Activated T-helper 9 cell treated with anti-CD3 and anti-CD28 coated beads, Interleukin-2, amount 50 U/mL, for 16 hours (primary cell): ENCODE measurements around the gene PHACTR2.

ENCODE experiments used
- DNase-seq: peaks from one replicate; pipeline ENCODE4 v3.0.0-alpha.2; 2020; ENCODE audit warnings: low read depth

PHACTR2 gene

DNA sequence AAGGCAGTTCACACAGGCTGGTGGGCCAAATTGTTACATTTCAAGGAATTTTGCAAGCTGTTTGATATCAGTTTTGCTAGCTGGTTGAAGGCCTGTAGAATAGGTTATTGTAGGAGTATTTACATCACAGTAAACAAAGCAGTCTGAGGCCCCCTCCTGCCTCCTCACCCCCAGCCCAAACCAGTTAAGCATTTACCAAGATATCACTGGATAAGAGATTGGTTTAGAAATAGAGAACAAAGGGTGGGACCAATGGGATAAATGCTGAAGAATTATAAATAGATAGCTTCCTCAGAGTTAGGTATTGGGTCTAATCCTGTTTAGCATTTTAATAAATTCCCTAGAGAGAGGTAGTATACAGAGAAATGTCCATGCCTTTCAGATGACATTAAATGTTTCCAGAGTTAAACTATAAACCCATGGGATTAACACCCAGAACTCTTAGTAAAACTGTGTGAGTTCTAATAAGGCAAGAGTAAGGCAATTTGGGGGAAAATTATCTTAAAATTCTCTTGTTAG is 2.3 kb upstream of the PHACTR2 start:
- DNase-seq, result no peak

DNA sequence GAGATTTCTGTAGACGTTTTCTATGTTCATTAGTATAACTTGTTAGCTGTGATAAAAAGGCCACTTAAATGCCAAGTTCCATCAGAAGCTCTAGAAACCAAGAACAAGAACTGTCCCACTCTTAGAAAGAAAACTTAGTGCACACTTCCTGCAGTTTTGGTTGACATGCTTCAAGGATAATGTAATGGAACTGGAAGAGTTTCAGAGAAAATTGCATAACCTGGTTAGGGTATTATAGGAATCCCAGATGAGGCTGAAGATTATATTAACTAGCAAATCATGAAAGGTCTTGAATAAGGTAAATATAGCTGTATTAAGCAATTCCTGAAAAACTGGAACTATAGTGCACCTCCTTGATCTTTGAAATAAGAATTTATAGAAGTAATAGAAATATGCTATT is 1.8 kb upstream of the PHACTR2 start:
- no peak for DNase-seq

DNA sequence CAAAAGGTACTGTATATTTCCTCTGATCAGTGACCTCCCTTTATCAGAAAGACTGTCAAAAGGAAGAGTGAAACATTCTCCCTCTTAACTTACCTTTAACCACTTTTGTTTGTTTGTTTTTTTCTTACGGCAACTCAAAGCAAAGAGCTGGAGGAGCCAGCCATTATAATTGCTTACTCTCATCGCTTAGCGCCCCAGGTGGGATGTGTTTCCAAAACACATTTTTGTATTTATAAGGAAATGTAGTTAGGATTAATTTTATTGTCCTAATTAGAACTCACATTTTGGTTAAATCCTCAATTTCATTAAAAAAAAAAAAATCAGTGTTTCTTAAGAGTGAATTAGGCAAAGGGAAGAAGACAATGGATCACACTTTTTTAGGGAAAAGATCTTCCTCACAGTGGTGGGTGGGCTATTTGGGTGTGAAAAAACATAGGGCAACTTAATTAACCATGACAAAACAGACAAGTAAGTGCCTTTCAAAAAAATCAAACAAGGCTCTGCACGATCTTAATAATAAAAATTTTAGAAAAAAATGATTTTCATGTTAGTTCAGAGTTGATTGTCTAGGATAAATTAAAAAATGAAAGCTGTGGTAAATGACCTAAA is 1.2 kb upstream of the PHACTR2 start:
- DNase-seq, result no peak

DNA sequence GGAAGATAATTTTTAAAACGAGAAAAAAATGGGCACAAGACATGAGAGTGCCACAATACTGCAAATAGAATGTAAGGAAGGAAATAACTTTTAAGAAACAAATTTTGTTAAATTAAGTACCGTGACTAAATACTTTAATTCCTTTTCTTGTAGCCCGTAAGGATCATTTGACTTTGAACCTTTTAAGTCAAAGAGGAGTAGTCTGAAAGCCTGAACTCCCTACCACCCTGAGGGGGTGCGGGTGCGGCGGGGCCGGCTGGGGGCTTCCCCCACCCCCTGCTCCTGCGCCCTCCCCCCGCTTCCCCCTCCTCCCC is 231 bp upstream of the PHACTR2 start:
- no peak for DNase-seq

DNA sequence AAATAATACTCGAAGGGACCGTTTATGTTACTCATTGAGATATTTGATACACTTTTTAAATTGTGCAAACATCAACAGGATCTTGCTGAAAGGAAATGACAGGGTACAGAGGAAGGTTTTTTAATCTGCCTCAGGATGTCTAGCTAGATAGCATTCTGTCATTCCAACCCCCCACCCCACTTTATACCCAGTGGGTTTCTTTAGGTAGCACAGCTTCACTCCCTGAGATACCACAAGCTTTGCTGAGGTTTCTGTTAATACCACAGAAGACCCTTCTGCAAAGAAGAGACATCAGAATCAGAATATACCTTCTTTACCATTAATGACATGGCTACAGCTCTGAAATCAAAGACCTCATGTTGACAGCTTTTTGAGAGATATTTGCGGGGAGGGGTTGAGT is 1.3 kb downstream of the PHACTR2 start:
- DNase-seq, result no peak

DNA sequence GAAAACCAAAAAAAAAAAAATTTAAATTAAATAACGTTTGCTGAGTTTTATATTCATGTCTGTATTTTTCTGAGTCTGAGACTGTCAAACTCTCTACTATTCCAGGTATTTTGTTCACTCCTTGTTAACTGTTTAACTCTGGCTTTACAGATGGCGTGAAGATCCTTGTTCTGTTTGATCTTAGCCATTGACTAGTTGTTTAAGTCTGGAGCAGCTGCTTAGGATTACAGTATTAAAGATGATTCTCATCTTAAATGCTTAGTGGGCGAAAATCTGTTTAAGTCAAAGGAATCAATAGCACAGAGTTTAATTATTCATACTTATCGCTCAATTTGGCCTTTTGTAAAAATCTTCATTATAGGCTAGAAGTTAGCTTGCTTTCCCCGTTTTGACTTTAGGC is 2.4 kb downstream of the PHACTR2 start:
- DNase-seq, result no peak

DNA sequence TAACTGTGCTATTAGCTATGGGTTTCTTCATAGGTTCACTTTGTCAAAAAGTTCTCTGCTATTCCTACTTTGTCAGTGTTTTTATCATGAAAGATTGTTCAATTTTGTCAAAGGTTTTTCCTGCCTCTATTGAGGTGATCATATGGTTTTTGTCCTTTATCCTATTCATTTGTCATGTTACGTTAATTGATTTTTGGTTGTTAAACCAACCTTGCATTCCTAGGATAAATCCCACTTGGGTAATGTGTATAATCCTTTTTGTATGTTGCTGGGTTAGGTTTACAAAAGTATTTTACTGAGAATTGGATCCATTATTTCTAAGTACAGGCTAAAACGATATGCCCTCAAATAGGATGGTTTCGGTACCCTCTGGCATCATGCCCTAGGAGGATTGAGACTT is 5.0 kb downstream of the PHACTR2 start:
- DNase-seq, result no peak

DNA sequence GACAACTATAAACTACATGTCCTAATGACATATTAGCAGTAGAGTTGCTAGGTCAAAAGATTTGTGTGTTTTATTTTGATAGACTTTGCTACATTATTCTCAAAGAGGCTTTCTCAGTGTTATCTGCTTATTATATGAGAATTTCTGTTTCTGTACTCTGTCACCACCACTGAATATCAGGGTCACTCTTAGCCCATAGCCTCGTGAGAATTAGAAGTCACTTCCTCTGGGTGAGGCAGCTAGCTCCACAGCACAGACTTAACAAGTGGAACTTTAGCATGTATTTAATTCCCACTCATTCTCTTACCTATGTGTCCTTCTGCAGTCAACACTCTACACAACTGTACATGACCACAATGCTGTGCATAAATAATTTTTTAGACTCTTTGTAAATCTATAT is 6.7 kb downstream of the PHACTR2 start:
- DNase-seq, result no peak

DNA sequence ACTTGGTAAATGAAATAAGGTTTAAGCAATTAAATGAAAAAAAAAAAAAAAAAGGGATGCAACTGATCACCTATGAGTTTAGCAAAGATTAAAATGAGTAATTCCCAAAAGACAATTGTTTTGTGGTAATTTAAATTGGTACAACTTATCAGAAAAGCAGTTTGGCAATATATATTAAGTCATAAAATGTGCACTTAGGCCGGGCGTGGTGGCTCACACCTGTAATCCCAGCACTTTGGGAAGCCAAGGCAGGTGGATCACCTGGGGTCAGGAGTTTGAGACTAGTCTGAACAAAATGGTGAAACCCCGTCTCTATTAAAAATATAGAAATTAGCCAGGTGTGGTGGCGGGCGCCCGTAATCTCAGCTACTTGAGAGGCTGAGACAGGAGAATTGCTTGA is 7.9 kb downstream of the PHACTR2 start:
- no peak for DNase-seq

DNA sequence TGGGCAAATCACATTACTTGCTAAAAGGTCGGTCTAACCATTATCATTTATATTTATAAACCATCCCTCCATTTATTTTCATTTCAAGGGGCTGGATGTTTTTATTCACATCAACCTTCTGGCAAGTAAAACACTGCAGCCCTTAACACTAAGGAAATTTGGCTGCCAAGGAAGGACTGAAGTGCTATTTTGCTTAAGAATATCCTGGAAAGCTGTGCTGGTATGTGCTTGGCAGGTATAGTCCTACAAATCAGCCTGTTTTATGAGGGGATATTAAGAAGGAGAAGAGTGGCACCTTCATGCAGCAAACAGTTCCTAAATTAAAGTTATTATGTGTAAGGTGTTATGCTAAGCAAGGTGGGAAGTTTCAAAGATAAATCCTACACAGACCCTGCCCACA is 9.8 kb downstream of the PHACTR2 start:
- no peak for DNase-seq

DNA sequence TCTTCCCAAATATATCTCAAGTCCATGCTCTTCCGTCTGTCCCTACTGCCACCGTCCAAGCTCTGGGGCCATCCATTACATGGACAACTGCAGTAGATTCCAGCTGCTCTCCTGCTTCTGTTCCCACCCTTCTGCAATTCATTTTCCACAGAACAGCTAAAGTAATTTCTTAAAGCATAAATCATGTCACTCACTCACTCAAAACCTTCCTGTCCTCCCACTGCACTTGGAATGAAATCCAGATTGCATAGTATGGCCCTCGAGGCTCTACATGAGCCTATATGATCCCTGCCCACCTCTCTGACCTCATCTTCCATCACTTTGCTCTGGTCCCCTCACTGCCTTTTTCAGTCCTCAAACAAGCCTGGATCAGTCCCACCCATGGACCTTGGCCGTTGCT is 10.9 kb downstream of the PHACTR2 start:
- no peak for DNase-seq

DNA sequence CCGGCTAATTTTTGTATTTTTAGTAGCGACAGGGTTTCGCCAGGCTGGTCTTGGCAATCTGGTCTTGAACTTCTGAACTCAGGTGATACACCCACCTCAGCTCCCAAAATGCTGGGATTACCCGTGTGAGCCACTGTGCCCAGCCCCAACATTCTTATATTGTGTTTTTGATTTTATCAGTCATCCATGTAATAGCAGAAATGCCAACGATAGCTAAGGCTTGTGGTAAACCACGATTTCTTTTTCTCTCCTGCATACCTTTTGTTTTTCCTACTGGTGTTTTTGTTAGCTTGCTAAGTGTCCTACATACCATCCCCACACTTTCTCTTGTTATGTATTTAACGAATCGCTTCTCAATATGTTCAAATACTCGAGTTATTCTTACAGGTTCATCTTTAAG is 12.1 kb downstream of the PHACTR2 start:
- DNase-seq, result no peak

DNA sequence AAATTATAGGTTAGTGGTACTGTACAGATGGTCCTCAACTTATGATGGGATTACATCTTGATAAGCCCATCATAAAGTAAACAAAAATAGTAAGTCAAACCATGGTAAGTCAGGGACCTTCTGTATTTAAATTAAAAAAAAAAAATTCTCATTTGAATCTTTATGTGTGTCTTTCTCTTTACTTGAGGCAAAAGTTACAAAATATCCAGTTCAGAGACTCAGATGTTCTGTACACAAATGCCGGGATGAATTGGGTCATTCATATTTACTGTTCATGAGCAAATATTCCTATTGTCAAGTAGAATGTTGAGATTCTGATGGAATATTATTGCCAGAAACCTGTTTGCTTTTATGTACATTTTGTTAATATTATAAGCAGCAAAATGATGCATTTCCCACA is 13.4 kb downstream of the PHACTR2 start:
- DNase-seq, result no peak

DNA sequence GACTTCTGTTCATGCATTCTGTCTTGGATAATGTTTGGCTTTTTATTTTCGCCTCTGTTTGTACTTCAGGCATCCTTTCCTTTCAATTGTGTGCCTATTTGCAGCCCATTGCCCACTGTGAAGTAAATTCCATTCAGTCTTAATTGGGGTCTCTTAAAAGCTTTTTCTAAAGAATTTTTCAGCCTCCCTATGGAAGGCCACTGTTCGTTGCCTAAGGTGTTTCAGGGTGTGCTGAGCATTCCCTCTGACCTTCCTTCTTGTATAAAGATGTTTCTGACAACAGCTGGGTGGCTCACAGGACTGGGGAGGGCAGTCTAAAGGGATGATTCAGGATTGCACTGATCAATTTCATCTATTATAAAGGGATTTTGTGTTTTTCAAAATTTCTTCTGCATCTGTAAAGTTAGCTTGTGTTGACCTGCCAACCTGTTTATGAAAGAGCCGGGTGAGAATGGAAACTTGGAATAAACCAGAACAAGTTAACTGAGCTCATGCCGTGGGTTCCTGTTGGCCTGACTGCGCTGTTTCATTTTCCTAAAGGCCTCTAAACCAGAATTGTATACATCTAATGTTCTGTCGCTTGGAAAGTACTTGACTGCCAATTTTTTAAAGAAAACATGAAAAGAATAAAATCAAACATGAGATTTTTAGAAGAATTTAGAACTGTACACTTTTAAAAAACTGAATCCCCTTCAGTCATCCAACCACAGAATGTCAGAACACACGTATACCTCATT is 14.3 kb downstream of the PHACTR2 start:
- DNase-seq, result no peak

DNA sequence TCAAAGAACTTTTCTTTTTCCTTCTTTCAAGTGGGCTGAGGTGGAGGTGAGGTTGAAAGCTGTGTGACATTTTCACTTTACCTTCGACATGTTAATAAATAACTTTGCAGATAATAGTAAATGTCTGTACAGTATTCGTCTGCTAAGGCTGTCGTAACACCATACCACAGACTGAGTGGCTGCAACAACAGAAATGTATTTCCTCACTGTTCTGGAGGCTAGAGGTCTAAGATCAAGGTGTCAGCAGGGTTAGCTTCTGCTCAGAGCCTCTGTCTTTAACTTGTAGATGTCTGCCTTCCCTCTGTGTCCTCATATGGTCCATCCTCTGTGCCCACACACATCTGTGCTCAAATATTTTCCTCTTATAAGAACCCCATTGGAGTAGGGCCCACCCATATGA is 14.9 kb downstream of the PHACTR2 start:
- no peak for DNase-seq

DNA sequence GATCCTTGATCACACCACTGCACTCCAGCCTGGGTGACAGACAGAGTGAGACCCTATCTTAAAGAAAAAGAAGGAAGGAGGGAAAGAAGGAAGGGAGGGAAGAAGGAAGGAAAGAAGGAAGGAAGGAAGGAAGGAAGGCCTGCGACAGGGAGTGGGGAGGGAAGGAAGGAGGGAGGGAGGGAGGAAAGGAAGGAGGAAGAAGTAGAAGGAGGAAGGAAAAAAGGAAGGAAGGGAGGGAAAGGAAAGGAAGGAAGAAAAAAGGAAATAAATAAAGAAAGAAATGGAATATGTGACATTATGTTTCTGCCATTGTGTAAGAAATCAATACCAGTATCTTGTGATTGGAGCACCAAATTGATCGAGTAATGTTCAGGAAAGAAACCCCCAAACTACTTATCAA is 16.2 kb downstream of the PHACTR2 start:
- DNase-seq, result no peak

DNA sequence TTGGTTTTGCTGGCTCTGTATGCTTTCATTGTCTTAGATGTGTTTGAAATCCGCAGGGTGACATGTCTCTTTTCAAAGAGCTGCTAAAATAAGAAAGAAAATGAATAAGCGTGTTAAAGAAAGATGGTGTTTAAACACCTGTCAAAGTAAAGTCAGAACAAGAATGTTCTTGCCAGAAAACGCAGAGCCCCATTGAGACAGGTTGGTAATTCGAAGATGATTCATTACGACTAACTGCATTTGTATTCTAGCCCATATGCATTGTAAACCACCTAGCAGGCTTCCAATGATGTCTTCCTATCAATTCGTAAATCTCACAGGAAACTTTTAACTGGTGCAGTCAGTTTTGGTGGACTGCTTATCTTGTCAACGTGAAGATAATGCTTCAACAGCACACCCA is 16.8 kb downstream of the PHACTR2 start:
- DNase-seq, result no peak

DNA sequence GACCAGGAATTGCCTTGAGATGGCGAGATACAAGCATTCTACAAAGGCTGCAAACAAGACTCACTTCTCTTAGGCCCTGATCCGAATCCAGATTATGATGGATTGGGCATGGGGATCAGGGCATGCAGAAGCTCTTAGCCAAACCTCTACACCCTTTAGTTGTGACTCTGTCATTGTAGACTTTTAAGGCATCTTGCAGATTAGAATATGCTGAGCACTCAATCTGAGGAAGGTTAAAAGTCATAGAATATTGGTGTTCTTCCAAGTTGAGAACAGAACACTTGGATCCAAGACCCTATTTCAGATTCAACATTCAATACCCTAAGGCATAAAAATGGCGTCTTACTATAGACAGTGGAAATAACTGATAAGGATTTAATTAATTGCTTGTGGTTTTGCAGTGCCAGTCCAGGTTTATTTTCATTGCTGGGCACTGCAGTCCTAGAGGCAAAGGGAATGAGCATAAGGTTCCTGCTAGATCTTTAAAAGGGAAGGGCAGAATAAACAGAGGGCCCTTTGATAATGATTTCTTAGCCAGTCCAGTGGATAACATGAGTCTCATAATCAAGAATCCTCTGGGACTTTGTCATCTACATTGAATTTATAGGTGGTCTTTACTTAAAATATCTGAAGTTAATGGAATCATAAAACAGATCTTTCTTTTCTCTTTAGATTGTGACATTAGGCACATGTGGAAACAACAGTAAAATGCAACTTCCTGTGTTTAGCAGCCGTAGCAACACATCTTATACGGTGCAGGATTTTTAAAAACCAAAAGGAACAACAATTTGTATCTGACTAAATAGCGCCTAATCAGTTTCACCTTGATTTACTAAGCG is 17.6 kb downstream of the PHACTR2 start:
- no peak for DNase-seq

DNA sequence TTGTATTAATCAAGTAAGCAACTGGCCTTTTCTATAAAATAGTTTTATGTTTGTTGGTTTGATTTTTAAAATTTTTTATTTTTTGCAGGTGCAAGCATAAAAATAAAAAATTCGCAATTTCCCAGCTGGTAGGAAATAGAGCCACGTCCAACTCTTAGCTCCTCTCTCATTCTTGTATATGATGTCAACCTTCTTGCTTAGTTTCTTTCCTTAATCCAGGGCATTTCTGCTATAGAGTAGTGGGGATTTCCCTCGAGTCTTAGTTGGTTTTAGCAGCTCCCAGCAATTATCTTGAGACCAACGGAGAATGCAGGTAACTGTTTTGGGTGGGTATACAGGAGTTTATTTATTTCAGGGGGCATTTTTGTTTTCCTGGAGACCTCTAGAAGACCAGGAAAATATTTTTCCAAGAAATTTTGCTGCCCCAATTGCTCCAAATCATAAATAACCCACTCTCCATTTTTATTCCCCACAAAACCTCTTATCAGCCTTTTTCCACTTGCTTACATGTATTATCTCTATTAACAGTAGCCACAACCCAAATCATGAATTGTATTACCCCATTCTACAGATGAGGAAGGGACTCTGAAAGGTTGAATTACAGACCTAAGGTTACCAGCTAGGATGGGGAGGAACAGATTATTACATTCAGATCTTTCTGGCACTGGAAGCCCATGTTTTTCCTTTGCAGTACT is 18.4 kb downstream of the PHACTR2 start:
- no peak for DNase-seq

DNA sequence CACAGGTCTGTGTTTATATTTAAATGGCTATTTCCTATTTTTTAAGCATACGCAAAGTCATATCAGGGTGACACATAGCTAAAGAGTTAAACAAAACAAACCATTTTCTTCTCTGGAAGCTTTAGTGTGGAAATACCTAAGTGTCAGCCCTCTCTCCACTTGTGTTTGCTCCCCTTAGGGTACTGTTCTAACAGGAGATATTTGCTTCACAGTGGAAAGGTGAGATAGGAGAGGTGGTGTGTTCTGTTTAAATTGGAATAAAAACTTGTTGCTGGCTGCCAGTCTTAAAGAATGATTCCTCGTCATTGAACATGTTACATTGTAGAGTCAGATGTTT is 18.9 kb downstream of the PHACTR2 start:
- no peak for DNase-seq

DNA sequence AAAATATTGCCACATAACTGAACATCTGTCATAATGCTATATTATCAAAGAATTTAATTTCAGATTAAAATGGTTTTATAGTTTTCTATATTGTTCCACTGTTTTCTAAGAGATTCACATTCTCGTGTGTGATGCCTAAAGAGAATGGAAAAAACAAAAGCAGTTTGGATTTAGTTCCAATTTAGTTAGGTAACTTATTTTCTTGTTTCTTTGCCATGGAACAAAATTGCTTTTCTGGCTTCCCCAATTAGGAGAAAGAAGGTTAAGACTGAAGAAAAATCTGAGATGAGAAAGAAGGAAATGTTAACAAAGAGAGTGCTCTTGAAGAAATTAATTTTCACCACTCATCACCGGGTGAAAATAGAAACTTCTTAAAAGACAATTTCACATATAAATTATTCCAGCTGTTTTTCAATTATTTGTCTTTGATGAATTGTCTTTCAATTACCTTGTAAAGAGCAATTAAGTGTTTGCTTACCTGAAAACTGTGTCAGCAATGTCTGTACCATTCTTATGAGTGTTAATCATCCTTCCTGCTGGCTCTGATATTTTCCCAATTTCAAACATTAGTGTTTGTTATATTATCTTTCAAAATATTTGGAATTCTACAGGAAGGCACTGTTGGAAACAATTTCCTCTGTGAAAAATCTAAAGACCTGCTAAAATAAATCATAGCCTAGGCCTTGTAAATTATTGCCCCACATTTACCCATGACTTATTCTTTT is 19.5 kb downstream of the PHACTR2 start:
- DNase-seq, result no peak

DNA sequence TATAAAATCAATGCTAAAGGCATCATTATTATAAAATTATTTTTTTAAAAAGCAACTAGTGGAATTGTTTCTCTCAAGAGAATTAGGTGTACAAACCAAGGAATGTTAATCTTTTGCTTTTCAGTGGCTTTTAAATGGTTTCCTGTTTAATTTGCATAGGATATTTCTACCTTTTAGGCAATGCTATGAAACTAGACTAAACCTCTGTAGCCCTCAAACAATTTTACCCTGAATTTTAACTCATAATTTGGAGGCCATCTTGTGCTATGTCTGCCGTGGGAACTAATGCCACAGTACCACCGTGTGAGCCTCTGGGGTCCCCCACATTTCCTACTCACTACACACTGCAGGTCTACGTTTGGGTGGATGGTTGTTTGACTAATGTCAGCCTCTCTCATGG is 20.6 kb downstream of the PHACTR2 start:
- no peak for DNase-seq
